Keratinocyte (primary cell): ENCODE results near the gene ADORA2B.

Source experiments
- CTCF ChIP-seq, 3 experiments: IDR thresholded peaks in 1 of 3; conservative IDR thresholded peaks in 1 of 3; optimal IDR thresholded peaks in 1 of 3; 2 replicates in 2 of 3; 3 replicates in 1 of 3; pipeline versions ENCODE3 to v1.5.1; 2011; ENCODE audit warnings: low read length in 3 of 3, mild to moderate bottlenecking in 3 of 3, moderate library complexity in 2 of 3, control low read depth in 1 of 3, inconsistent platforms in 1 of 3; ENCODE audit not compliant: insufficient read depth in 2 of 3; ENCODE audit errors: extremely low read depth in 1 of 3
- EZH2 ChIP-seq: IDR thresholded peaks from one replicate; pipeline ENCODE4 v1.6.1; 2012; ENCODE audit warnings: inconsistent platforms, mild to moderate bottlenecking, low read length, moderate library complexity

- no peak for TF ChIP-seq CTCF (optimal IDR thresholded peaks at IDR 0.05 in 1 of 3, IDR thresholded peaks at IDR 0.05 in 1 of 3, conservative IDR thresholded peaks at IDR 0.05 in 1 of 3; ENCODE audit: extremely low read depth in 1 of 3, insufficient read depth in 2 of 3, low read length in 3 of 3)
- no peak for TF ChIP-seq EZH2
These were observed 32.4 kb upstream of the ADORA2B start for GRCh38 chr17:15912416-15912955.
